IMR-90 (cell line): ENCODE measurements around the gene MEF2A. TPM values are rescaled to one million over a fixed set of nuclear protein-coding genes. Genes with fewer than 3 reads are reported as not detected.

Experiments
- ATAC-seq: fragments of 200-7000 bp; cut with Tn5 transposase; 2 replicates; pipeline ENCODE4 v1.9.1; 2020; ENCODE audit warnings: low read depth, mild to moderate bottlenecking, moderate library complexity
- BruUV-seq: library from RNA; stranded (reverse); fragments of 400-500 nt; replicated peaks from 2 replicates; lab custom pipeline; 2021; lab: Mats Ljungman, UMichigan
- CTCF ChIA-PET: fragments of 300-600 bp; formaldehyde crosslinking; extraction: SDS; loops from one replicate; lab custom pipeline; 2021; ENCODE audit warnings: antibody characterized with exemption; lab: Yijun Ruan, JAX
- POLR2A ChIA-PET: fragments of 300-600 bp; sonication (Branson Sonifier 250); formaldehyde crosslinking; loops from one replicate; lab custom pipeline; 2022; ENCODE audit warnings: antibody characterized with exemption; ENCODE audit not compliant: unreplicated experiment; lab: Charles Lee
- DNase-seq: peaks from one replicate; pipeline ENCODE4 v3.0.0; 2013
- H2AFZ ChIP-seq: replicated peaks from 2 replicates; pipeline ENCODE3; 2013; ENCODE audit warnings: low read length, mild to moderate bottlenecking; ENCODE audit not compliant: poor library complexity
- H2AK5ac ChIP-seq: 2 replicates; pipeline ENCODE4 v1.6.1; 2013; ENCODE audit warnings: low read depth, low read length, inconsistent platforms
- H2AK9ac ChIP-seq: replicated peaks from 2 replicates; pipeline ENCODE3; 2013; ENCODE audit warnings: mild to moderate bottlenecking, low read depth, low read length, moderate library complexity; ENCODE audit not compliant: poor library complexity
- H2BK120ac ChIP-seq: 2 replicates; pipeline ENCODE4 v1.6.1; 2013; ENCODE audit warnings: low read depth, low read length, inconsistent platforms
- H2BK15ac ChIP-seq: 3 replicates; pipeline ENCODE4 v1.6.1; 2013; ENCODE audit warnings: low read depth, low read length, inconsistent platforms
- H2BK20ac ChIP-seq: 2 replicates; pipeline ENCODE4 v1.6.1; 2013; ENCODE audit warnings: low read depth, mild to moderate bottlenecking, inconsistent platforms, low read length, moderate library complexity
- H2BK5ac ChIP-seq: 2 replicates; pipeline ENCODE4 v1.6.1; 2013; ENCODE audit warnings: mild to moderate bottlenecking, low read depth, low read length, inconsistent platforms; ENCODE audit not compliant: poor library complexity, severe bottlenecking
- H3K14ac ChIP-seq: replicated peaks from 2 replicates; pipeline ENCODE4 v1.6.1; 2013; ENCODE audit warnings: low read depth, low read length, inconsistent platforms
- H3K18ac ChIP-seq: 2 replicates; pipeline ENCODE4 v1.6.1; 2013; ENCODE audit warnings: low read depth, low read length, control low read depth
- H3K23ac ChIP-seq: 2 replicates; pipeline ENCODE4 v1.6.1; 2013; ENCODE audit warnings: low read depth, low read length, inconsistent platforms
- H3K27ac ChIP-seq: 2 replicates; pipeline ENCODE4 v1.5.1; 2013; ENCODE audit warnings: mild to moderate bottlenecking, control low read depth, low read length; ENCODE audit not compliant: insufficient read depth
- H3K27me3 ChIP-seq: 2 replicates; pipeline ENCODE4 v1.6.1; 2013; ENCODE audit warnings: low read length; ENCODE audit not compliant: control insufficient read depth, insufficient read depth
- H3K36me3 ChIP-seq: 2 replicates; pipeline ENCODE4 v1.6.1; 2013; ENCODE audit warnings: low read length, mixed read lengths; ENCODE audit not compliant: control insufficient read depth, insufficient read depth
- H3K4ac ChIP-seq: 2 replicates; pipeline ENCODE4 v1.6.1; 2013; ENCODE audit warnings: low read depth, low read length, inconsistent platforms
- H3K4me1 ChIP-seq: 2 replicates; pipeline ENCODE4 v1.6.1; 2013; ENCODE audit warnings: low read length, mixed read lengths; ENCODE audit not compliant: control insufficient read depth, insufficient read depth
- H3K4me2 ChIP-seq: 2 replicates; pipeline ENCODE4 v1.6.1; 2013; ENCODE audit warnings: low read depth, mild to moderate bottlenecking, control low read depth, low read length, moderate library complexity
- H3K4me3 ChIP-seq: 2 replicates; pipeline ENCODE4 v1.5.1; 2013; ENCODE audit warnings: low read depth, mild to moderate bottlenecking, control low read depth, low read length, moderate library complexity; ENCODE audit not compliant: insufficient read depth
- H3K56ac ChIP-seq: 2 replicates; pipeline ENCODE4 v1.6.1; 2013; ENCODE audit warnings: low read length, inconsistent platforms; ENCODE audit not compliant: insufficient read depth; ENCODE audit errors: extremely low read depth
- H3K79me1 ChIP-seq, 2 experiments: 2 replicates each; pipeline ENCODE4 v1.6.1; 2013; ENCODE audit warnings: low read length in 2 of 2, inconsistent platforms in 1 of 2, low read depth in 1 of 2
- H3K9ac ChIP-seq: 2 replicates; pipeline ENCODE4 v1.6.1; 2013; ENCODE audit warnings: low read depth, low read length, control low read depth
- H3K9me1 ChIP-seq: 2 replicates; pipeline ENCODE4 v1.6.1; 2013; ENCODE audit warnings: low read length, inconsistent platforms; ENCODE audit not compliant: insufficient read depth
- H3K9me3 ChIP-seq: 2 replicates; pipeline ENCODE4 v1.6.1; 2013; ENCODE audit warnings: low read length; ENCODE audit not compliant: control insufficient read depth, insufficient read depth
- H4K20me1 ChIP-seq: 2 replicates; pipeline ENCODE4 v1.6.1; 2013; ENCODE audit warnings: low read length, inconsistent platforms; ENCODE audit not compliant: insufficient read depth
- H4K5ac ChIP-seq: 2 replicates; pipeline ENCODE4 v1.6.1; 2013; ENCODE audit warnings: mild to moderate bottlenecking, low read depth, low read length, control low read depth
- H4K8ac ChIP-seq, 2 experiments: 2 replicates each; pipeline ENCODE4 v1.6.1; 2013; ENCODE audit warnings: low read depth in 2 of 2, low read length in 2 of 2, control low read depth in 1 of 2, inconsistent platforms in 1 of 2
- H4K91ac ChIP-seq: 2 replicates; pipeline ENCODE4 v1.6.1; 2013; ENCODE audit warnings: low read depth, low read length, inconsistent platforms; ENCODE audit not compliant: insufficient read depth
- BHLHE40 ChIP-seq: fragments of 150-350 bp; IDR thresholded peaks from 2 replicates; pipeline ENCODE4 v1.6.1; 2016; ENCODE audit warnings: mild to moderate bottlenecking, low read depth, low read length
- CEBPB ChIP-seq: IDR thresholded peaks from 2 replicates; pipeline ENCODE4 v1.6.1; 2012; ENCODE audit warnings: low read depth, low read length, improper control_type of control experiment
- CHD1 ChIP-seq: IDR thresholded peaks from 2 replicates; pipeline ENCODE4 v1.6.1; 2012; ENCODE audit warnings: low read depth, low read length, improper control_type of control experiment
- FOS ChIP-seq: fragments of 150-350 bp; IDR thresholded peaks from 2 replicates; pipeline ENCODE4 v1.6.1; 2016; ENCODE audit warnings: low read depth, low read length
- MAFK ChIP-seq: IDR thresholded peaks from 2 replicates; pipeline ENCODE4 v1.6.1; 2012; ENCODE audit warnings: low read depth, low read length, improper control_type of control experiment
- MAZ ChIP-seq: IDR thresholded peaks from 2 replicates; pipeline ENCODE4 v1.6.1; 2012; ENCODE audit warnings: low read depth, mild to moderate bottlenecking, low read length, improper control_type of control experiment, moderate library complexity, borderline replicate concordance
- MXI1 ChIP-seq: IDR thresholded peaks from 2 replicates; pipeline ENCODE4 v1.6.1; 2012; ENCODE audit warnings: low read depth, mild to moderate bottlenecking, low read length, moderate library complexity, borderline replicate concordance
- NFE2L2 ChIP-seq: fragments of 150-350 bp; IDR thresholded peaks from 2 replicates; pipeline ENCODE4 v1.6.1; 2016; ENCODE audit warnings: low read depth, mild to moderate bottlenecking, low read length
- POLR2A ChIP-seq: IDR thresholded peaks from 2 replicates; pipeline ENCODE4 v1.6.1; 2012; ENCODE audit warnings: mild to moderate bottlenecking, low read depth, low read length
- RAD21 ChIP-seq: IDR thresholded peaks from 2 replicates; pipeline ENCODE4 v1.6.1; 2012; ENCODE audit warnings: low read length, improper control_type of control experiment
- RFX5 ChIP-seq: IDR thresholded peaks from 2 replicates; pipeline ENCODE4 v1.8.0; 2012; ENCODE audit warnings: low read depth, mild to moderate bottlenecking, low read length, moderate library complexity
- SMC3 ChIP-seq: fragments of 150-350 bp; IDR thresholded peaks from 2 replicates; pipeline ENCODE4 v1.6.1; 2016; ENCODE audit warnings: low read depth, mild to moderate bottlenecking, antibody characterized with exemption, low read length, moderate library complexity
- WGBS, 2 experiments: methylation state at CpG; one replicate each; pipeline versions ENCODE4 v1.1.5 to v1.1.7; 2013; ENCODE audit warnings: missing lambda C conversion rate in 2 of 2; ENCODE audit not compliant: insufficient read length in 1 of 2; ENCODE audit errors: extremely low coverage in 2 of 2; 5-methylcytosine and 5-hydroxymethylcytosine counted together
- dilution Hi-C: fragments of 300-500 bp; cut with HindIII; formaldehyde crosslinking; loops from one replicate; pipeline ENCODE4 v1.14.3; 2018; ENCODE audit warnings: low sequenced_read_pairs; ENCODE audit not compliant: unreplicated experiment
- in situ Hi-C: fragments of 300-500 bp; cut with MboI; formaldehyde crosslinking; loops from 3 replicates; pipeline ENCODE4 v1.14.3; 2019; ENCODE audit warnings: low sequenced_read_pairs, inconsistent platforms, mixed read lengths
- intact Hi-C: fragments of 100-400 bp; cut with micrococcal nuclease; formaldehyde crosslinking; loops from 2 replicates; pipeline ENCODE4 v1.10.0; 2022
- polyA plus RNA-seq, 3 experiments: library from polyadenylated mRNA; depleted of rRNA; stranded (reverse); fragments of >200 nt; gene quantifications; 2 replicates each; pipeline ENCODE4 v1.2.3, GENCODE V29; 2012; ENCODE audit warnings: low replicate concordance in 1 of 3
- total RNA-seq: library from RNA; depleted of rRNA; stranded (reverse); fragments of >200 nt; gene quantifications from 2 replicates; pipeline ENCODE4 v1.2.3, GENCODE V29; 2012
- TF ChIP-seq, protein P1 (sequence below): fragments of 150-350 bp; IDR thresholded peaks from 2 replicates; pipeline ENCODE4 v1.6.1; 2016; ENCODE audit warnings: low read depth, mild to moderate bottlenecking, low read length, moderate library complexity, borderline replicate concordance
- TF ChIP-seq, protein P2 (sequence below): conservative IDR thresholded peaks from 2 replicates; pipeline ENCODE4 v1.5.1; 2012; ENCODE audit warnings: mild to moderate bottlenecking, low read depth, low read length, improper control_type of control experiment

MEF2A gene
- total and polyA plus RNA-seq, 2 of the 4 experiments (the other 2 are of a cell fraction), result 16.1 to 16.7 TPM

DNA sequence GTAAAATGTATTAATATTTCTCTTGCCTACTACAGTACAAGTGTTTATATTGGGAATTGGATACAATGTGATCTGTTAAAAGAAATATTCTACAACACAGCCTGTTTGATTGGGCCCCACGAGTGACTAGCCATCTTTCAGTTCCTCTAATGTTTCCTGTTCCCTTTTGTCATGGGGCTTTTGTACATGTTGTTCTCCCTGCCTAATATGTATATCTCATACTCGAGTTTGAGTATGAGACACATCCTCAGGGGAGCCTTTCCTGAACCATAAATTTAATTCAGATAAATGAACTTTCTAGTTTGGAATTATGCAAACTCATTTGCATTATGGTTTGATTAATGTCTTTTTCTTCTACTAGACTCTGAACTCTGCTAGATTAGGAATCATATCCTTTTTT, 65.5 kb downstream of the MEF2A start:
- Histone ChIP-seq H3K36me3 (peaks cover 2% of the 10 kb centered on the region), H3K4ac (no peak overlapping the region), H3K4me2 (no peak overlapping the region), H2AK9ac (no peak overlapping the region), H4K8ac (no peak overlapping the region), H3K4me3 (no peak overlapping the region), H3K4me1 (peaks cover 3% of the 10 kb centered on the region; the same call in 1 of the 2 replicates), H2BK5ac (no peak overlapping the region), H3K23ac (no peak overlapping the region), H3K56ac (no peak overlapping the region), H3K27me3 (no peaks in the 10 kb centered on the region), H3K27ac (no peak overlapping the region), H2BK120ac (no peak overlapping the region), H3K14ac (no peak overlapping the region), H3K9me3 (peaks cover under 1% of the 10 kb centered on the region; the same call in 1 of the 2 replicates), H2BK15ac (no peak overlapping the region), H4K20me1 (peaks cover 5% of the 10 kb centered on the region; the same call in 1 of the 2 replicates), H4K5ac (no peak overlapping the region), H3K9me1 (no peaks in the 10 kb centered on the region), H3K79me1 (peaks cover 15 to 31% of the 10 kb centered on the region in 2 experiments), H2BK20ac (no peak overlapping the region), H3K9ac (no peak overlapping the region), H2AFZ (no peak overlapping the region), H3K18ac (no peak overlapping the region), H4K91ac (no peak overlapping the region), H2AK5ac (no peak overlapping the region)
- intact Hi-C loops, result loop anchor here (10.0 kb wide), 1 partner anchor 56 kb away; no protein-coding TSS in a partner anchor
- BruUV-seq, result no TSS peak
- in situ Hi-C loops, result no loop called here
- POLR2A ChIA-PET, result no interaction called here
- dilution Hi-C loops, result no loop called here
- CTCF ChIA-PET, result no interaction called here
- ATAC-seq (no peak; the same call in 1 of the 2 replicates), DNase-seq (no peak)
- TF ChIP-seq NFE2L2 (no peak), MAZ (no peak), FOS (no peak), CHD1 (no peak), RAD21 (no peak), CEBPB (no peak), BHLHE40 (no peak), MAFK (no peak), POLR2A (no peak), MXI1 (no peak), RFX5 (no peak), SMC3 (no peak)
- TF ChIP-seq, protein P1, sequence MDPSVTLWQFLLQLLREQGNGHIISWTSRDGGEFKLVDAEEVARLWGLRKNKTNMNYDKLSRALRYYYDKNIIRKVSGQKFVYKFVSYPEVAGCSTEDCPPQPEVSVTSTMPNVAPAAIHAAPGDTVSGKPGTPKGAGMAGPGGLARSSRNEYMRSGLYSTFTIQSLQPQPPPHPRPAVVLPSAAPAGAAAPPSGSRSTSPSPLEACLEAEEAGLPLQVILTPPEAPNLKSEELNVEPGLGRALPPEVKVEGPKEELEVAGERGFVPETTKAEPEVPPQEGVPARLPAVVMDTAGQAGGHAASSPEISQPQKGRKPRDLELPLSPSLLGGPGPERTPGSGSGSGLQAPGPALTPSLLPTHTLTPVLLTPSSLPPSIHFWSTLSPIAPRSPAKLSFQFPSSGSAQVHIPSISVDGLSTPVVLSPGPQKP, result no peak
- TF ChIP-seq, protein P2, sequence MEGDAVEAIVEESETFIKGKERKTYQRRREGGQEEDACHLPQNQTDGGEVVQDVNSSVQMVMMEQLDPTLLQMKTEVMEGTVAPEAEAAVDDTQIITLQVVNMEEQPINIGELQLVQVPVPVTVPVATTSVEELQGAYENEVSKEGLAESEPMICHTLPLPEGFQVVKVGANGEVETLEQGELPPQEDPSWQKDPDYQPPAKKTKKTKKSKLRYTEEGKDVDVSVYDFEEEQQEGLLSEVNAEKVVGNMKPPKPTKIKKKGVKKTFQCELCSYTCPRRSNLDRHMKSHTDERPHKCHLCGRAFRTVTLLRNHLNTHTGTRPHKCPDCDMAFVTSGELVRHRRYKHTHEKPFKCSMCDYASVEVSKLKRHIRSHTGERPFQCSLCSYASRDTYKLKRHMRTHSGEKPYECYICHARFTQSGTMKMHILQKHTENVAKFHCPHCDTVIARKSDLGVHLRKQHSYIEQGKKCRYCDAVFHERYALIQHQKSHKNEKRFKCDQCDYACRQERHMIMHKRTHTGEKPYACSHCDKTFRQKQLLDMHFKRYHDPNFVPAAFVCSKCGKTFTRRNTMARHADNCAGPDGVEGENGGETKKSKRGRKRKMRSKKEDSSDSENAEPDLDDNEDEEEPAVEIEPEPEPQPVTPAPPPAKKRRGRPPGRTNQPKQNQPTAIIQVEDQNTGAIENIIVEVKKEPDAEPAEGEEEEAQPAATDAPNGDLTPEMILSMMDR, result no peak
- WGBS, 2 experiments, result no CpG with 5 or more reads among the region's 2 CpGs
